Stimulated activated CD8-positive, alpha-beta memory T cell treated with anti-CD3 and anti-CD28 coated beads, Interleukin-15, amount 100 ng/mL, for 24 hours (primary cell): Measurements from ENCODE around the gene TMEM225B.
"Not testable (repeated sequence)": the region's sequence is repeated elsewhere in the genome, so short reads cannot be mapped to it uniquely, and the experiment has no call there.

ENCODE experiments used
- DNase-seq: peaks from one replicate; pipeline ENCODE4 v3.0.0-alpha.2; 2020; ENCODE audit warnings: low read depth

The TMEM225B gene, protein sequence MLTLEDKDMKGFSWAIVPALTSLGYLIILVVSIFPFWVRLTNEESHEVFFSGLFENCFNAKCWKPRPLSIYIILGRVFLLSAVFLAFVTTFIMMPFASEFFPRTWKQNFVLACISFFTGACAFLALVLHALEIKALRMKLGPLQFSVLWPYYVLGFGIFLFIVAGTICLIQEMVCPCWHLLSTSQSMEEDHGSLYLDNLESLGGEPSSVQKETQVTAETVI

GRCh38 chr7:99597762-99598501 lies at the start of gene TMEM225B:
Gene TMEM225B, plus strand, starts transcription at chr7:99598267. Its CDS starts 6,122 bp downstream, at chr7:99604389.
- no peak for DNase-seq

GRCh38 chr7:99549545-99549944 lies 48.5 kb upstream of the TMEM225B start:
- not testable (repeated sequence) for DNase-seq

- DNase-seq: no peak
These were observed 46.7 kb upstream of the TMEM225B start for GRCh38 chr7:99551334-99551733.

DNA sequence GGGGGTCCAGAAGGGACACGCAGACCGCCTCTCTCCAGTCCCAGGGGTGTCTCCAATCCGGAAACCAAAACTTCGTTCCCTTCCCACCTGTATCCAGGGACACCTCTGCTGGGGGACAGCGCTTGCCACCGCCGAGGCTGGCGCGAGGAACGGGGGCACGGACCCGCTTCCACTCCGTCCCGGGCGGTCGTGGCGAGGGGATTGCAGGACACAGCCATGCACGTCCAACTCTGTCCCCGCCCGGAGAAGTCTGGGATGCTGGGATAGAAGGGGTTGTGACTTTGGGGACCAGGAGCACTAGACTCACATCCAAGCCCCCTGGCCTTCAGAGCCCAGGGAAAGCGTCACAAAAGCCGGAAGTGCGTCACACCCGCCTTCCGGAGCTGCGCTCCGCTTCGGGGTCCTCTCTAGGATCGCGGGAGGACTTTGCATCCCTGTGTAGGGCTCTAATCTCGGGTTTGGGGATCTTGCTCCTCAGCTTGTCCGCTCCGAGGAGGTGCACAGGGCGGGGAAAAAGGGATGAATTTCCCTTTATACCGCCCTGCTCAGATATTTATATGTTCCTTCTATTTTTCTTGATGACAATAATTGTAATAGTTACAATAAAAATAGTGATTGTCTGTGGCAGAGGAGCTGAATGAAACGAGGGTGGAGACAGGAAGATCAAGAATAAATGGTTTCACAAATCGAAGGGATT lies 46.2 kb upstream of the TMEM225B start, which contains the start of gene FAM200A:
TSS of gene FAM200A (minus strand) at position 348 of the 697 bp plus-strand sequence. CDS start 3,707 bp downstream, outside the sequence.
- DNase-seq: peak; percentile 59

DNA sequence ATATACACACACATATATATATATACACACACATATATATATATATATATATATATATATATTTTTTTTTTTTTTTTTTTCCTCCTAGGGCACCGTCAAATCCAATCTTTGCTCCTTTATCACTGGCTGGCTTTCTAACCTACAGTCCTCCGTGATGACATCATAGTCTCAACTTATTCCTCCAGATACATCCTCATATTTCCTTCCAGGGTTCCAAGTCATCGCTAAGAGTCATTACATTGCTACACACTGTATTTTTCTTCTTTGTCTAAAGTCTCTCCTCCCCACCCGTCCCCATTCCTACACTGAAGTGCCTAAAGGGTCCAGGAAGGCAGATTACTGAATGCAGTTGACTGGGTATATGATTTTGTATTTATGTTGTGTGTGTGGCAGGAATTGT lies 45.0 kb upstream of the TMEM225B start:
- no peak for DNase-seq

DNA sequence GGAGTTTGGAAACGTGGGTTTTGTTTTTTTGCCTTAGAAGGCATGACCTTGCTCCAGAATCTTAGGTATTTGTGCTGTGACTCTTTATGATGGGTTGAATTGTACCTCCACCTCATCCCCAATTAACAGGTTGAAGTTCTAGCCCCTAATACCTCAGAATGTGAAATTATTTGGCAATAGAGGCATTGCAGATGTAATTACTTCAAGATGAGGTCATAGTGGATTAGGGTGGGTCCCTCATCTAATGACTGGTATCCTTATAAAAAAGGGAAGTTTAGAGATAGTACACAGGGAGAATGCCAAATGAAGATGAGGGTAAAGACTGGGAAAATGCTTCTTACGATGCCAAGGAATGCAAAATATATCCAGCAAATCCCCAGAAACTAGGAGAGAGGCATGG lies 43.1 kb upstream of the TMEM225B start:
- DNase-seq: no peak

- DNase-seq: no peak
These were observed 40.9 kb upstream of the TMEM225B start for GRCh38 chr7:99557196-99557607.

- DNase-seq: no peak
These were observed 40.1 kb upstream of the TMEM225B start for GRCh38 chr7:99557940-99558305.

GRCh38 chr7:99558306-99559174 lies 39.5 kb upstream of the TMEM225B start, which contains the start of gene ZNF655:
Gene ZNF655, plus strand, starts transcription at chr7:99558642. Its CDS starts 1,918 bp downstream, at chr7:99560560.
- DNase-seq: peak; percentile 81

DNA sequence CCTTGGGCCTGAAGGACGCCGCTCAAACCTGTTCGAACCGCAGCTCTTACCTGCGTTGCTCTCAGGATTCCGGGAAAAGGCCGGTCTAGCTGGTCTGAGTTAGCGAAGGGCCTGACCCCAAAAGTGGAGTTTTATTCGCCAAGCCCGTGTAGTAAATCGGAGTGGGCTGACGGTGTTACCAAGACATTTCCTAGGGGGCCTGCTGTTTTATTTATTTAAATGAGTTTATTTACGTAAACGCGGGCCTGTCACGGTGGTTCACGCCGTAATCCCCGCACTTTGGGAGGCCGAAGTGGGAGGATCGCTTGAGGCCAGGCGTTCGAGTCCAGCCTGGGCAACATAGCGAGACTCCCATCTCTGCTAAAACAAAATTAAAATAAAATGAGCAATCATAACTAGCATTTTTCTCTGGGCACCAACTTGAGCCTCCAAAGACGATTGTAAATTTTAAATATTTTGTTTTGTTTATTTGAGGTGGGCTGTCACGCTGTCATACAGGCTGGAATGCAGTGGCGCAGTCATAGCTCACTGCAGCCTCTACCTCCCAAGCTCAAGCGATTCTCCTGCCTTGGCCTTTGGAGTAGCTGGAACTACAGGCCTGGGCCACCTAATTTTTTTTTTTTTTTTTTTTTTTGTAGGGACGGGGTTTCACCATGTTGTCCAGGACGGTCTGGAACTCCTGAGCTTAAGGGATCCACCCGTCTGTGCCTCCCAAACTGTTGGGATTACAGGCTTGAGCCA lies 38.7 kb upstream of the TMEM225B start:
- DNase-seq: no peak

- DNase-seq: no peak
These were observed 37.0 kb upstream of the TMEM225B start for GRCh38 chr7:99560834-99561736.

- DNase-seq: no peak
These were observed 36.4 kb upstream of the TMEM225B start for GRCh38 chr7:99561737-99562051.

GRCh38 chr7:99562114-99562784 lies 35.8 kb upstream of the TMEM225B start:
- DNase-seq: no peak

DNA sequence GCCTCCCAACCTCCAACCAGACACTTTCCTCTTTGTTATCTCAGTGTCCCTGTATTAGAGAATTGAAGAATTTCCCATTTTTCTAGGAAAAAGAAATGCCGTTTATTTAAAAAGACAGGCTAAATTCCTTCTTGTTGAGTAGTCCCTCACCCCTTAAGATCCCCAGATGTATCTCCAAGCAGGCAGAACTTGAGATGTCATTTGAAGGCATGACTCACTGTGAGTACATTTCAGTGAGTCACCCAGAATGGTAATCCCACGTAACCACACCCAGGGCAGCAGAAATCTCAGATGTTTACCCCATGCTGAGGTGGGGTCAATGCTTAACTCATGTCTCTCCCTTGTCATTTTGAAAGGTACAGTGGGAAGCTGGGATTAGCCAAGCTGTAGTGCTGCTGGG lies 35.2 kb upstream of the TMEM225B start:
- no peak for DNase-seq

- no peak for DNase-seq
These were observed 34.4 kb upstream of the TMEM225B start for GRCh38 chr7:99563650-99564049.

DNA sequence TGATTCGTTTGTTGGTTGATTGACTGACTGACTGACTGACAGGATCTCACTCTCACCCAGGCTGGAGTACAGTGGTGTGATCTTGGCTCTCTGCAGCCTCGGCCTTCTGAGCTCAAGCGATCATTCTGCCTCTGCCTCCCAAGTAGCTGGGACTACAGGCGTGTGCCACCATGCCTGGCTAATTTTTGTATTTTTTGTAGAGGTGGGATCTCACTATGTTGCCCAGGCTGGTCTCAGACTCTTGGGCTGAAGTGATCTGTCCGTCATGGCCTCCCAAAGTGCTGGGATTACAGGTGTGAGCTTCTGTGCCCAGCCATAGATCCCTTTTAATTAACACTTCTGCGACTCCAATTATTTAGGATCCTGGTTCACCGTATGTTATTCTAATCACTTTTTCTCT lies 29.3 kb upstream of the TMEM225B start:
- not testable (repeated sequence) for DNase-seq

- no peak for DNase-seq
These were observed 26.3 kb upstream of the TMEM225B start for GRCh38 chr7:99571768-99572167.

- DNase-seq: no peak
These were observed 24.8 kb upstream of the TMEM225B start for GRCh38 chr7:99573257-99573656.

DNA sequence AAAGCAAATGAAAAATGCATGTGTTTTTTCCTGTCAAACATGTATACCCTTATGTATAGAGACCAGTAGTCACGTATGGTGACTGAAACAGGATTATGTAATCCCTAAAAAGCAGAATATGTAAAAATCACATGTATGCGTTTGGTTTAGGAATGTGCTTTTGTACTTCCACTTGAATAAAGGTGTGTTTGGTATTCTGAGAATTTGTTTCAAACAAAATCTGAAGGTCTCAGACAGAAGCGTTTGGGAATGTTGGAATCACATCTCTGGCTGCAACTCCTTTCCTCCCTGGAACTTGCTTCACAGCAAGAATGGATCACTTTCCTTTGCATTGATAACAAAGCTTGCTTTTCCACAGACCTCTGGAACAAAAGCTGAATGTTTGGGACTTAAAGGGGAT lies 21.8 kb upstream of the TMEM225B start:
- DNase-seq: no peak
